Transverse colon (tissue), 3 donors: ENCODE results near the gene NECTIN1.

ENCODE experiments used
- POLR2A ChIP-seq: fragments of 450-650 bp; IDR thresholded peaks from one replicate; pipeline ENCODE4 v1.6.1; 2016; ENCODE audit warnings: antibody characterized with exemption, mild to moderate bottlenecking, moderate library complexity
- TF ChIP-seq, protein P1 (sequence below), 5 experiments: fragments of 200-600 bp in 3 of 5; fragments of 450-650 bp in 2 of 5; sonication (generic) in 3 of 5; IDR thresholded peaks; 1 replicate in 2 of 5; 2 replicates in 3 of 5; pipeline ENCODE4 v1.5.1; 2016 to 2017; ENCODE audit warnings: antibody characterized with exemption in 5 of 5, inconsistent platforms in 3 of 5, mild to moderate bottlenecking in 2 of 5, moderate library complexity in 1 of 5

DNA sequence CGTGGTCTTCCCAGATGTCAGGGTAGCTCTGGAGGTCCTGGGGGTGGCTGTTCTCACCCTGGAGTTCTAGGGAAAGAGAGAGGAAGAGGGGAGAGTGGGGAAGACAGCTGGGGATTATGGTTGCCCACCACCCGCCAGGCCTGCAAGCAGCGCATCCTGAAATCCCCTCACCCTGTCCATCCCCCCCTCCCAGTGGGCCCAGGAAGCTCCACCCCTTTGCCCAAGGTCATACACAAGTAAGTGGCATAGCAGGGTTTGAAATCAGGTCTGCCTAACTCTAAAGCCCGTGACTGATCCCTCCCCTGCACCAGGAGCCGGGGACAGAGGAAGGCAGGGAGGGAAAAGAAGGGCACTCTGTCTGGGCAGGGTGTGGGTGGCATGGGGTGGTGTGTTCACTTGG, 105.3 kb downstream of the NECTIN1 start:
- TF ChIP-seq, protein P1, sequence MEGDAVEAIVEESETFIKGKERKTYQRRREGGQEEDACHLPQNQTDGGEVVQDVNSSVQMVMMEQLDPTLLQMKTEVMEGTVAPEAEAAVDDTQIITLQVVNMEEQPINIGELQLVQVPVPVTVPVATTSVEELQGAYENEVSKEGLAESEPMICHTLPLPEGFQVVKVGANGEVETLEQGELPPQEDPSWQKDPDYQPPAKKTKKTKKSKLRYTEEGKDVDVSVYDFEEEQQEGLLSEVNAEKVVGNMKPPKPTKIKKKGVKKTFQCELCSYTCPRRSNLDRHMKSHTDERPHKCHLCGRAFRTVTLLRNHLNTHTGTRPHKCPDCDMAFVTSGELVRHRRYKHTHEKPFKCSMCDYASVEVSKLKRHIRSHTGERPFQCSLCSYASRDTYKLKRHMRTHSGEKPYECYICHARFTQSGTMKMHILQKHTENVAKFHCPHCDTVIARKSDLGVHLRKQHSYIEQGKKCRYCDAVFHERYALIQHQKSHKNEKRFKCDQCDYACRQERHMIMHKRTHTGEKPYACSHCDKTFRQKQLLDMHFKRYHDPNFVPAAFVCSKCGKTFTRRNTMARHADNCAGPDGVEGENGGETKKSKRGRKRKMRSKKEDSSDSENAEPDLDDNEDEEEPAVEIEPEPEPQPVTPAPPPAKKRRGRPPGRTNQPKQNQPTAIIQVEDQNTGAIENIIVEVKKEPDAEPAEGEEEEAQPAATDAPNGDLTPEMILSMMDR (IDR thresholded peaks at IDR 0.05), result no peak
- TF ChIP-seq POLR2A, result no peak
